ENCODE results near the gene INSYN2B. TPM values are rescaled to one million over a fixed set of nuclear protein-coding genes. Genes with fewer than 3 reads are reported as not detected.

Gene INSYN2B
- total and polyA plus RNA-seq, 2 of the 4 experiments (the other 2 are of a cell fraction) = 9.1 to 33.5 TPM

DNA sequence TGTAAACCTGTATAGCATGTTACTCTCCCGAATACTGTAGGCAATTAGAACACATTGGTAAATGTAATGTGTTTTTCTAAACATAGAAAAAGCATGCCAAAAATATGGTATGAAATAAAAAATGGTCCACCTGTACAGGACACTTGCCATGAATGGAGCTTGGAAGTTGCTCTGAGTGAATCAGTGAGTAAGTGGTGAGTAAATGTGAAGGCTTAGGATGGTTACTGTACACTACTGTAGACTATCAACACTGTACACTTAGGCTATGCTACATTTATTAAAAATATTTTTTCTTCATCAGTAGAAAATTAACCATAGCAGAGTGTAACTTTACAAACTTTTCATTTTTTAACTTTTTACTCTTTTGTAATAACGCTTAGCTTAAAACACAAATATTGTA, 41.9 kb downstream of the INSYN2B start:
- Histone ChIP-seq H3K36me3 (ENCODE audit: control insufficient read depth, insufficient read depth, low read length) (no peaks in the 10 kb centered on the region; the same call in 1 of the 2 replicates), H3K27me3 (ENCODE audit: control insufficient read depth, insufficient read depth, low read length) (no peaks in the 10 kb centered on the region), H2AK9ac (replicated peaks; ENCODE audit: low read depth, low read length, poor library complexity) (no peak overlapping the region), H3K4me2 (ENCODE audit: low read depth, low read length) (no peak overlapping the region), H3K9me3 (ENCODE audit: control insufficient read depth, insufficient read depth, low read length) (no peaks in the 10 kb centered on the region), H3K79me1 (ENCODE audit: low read depth in 1 of 2, low read length in 2 of 2) (peaks cover 15 to 44% of the 10 kb centered on the region in 2 experiments; a peak in 3 of 4 replicates), H2BK15ac (ENCODE audit: low read depth, low read length) (no peak overlapping the region), H2BK20ac (ENCODE audit: low read depth, low read length) (no peak overlapping the region), H3K9me1 (ENCODE audit: insufficient read depth, low read length) (peaks cover 14% of the 10 kb centered on the region), H4K8ac (ENCODE audit: low read depth in 2 of 2, low read length in 2 of 2) (no peak overlapping the region), H3K27ac (ENCODE audit: insufficient read depth, low read length) (no peak overlapping the region), H2BK5ac (ENCODE audit: low read depth, low read length, poor library complexity, severe bottlenecking) (no peak overlapping the region), H2AK5ac (ENCODE audit: low read depth, low read length) (no peak overlapping the region), H2AFZ (replicated peaks; ENCODE audit: low read length, poor library complexity) (no peak overlapping the region), H3K56ac (ENCODE audit: extremely low read depth, insufficient read depth, low read length) (no peak overlapping the region), H3K9ac (ENCODE audit: low read depth, low read length) (no peak overlapping the region), H2BK120ac (ENCODE audit: low read depth, low read length) (no peak overlapping the region), H3K4ac (ENCODE audit: low read depth, low read length) (no peak overlapping the region), H4K91ac (ENCODE audit: insufficient read depth, low read depth, low read length) (no peak overlapping the region), H4K5ac (ENCODE audit: low read depth, low read length) (no peak overlapping the region), H4K20me1 (ENCODE audit: insufficient read depth, low read length) (no peaks in the 10 kb centered on the region), H3K18ac (ENCODE audit: low read depth, low read length) (no peak overlapping the region), H3K23ac (ENCODE audit: low read depth, low read length) (no peak overlapping the region), H3K4me3 (ENCODE audit: insufficient read depth, low read depth, low read length) (no peak overlapping the region), H3K14ac (replicated peaks; ENCODE audit: low read depth, low read length) (no peak overlapping the region), H3K4me1 (ENCODE audit: control insufficient read depth, insufficient read depth, low read length) (peaks cover 12% of the 10 kb centered on the region)
- no CpG with 5 or more reads among the region's 2 CpGs for WGBS, 2 experiments (ENCODE audit: extremely low coverage in 2 of 2, insufficient read length in 1 of 2)
- TF ChIP-seq RCOR1 (IDR thresholded peaks at IDR 0.05; ENCODE audit: insufficient replicate concordance, low read length) (no peak), NFE2L2 (IDR thresholded peaks at IDR 0.05; ENCODE audit: low read depth, low read length) (no peak), RAD21 (IDR thresholded peaks at IDR 0.05; ENCODE audit: low read length) (no peak), MXI1 (IDR thresholded peaks at IDR 0.05; ENCODE audit: borderline replicate concordance, low read depth, low read length) (no peak), SMC3 (IDR thresholded peaks at IDR 0.05; ENCODE audit: low read depth, low read length) (no peak), MAFK (IDR thresholded peaks at IDR 0.05; ENCODE audit: low read depth, low read length) (no peak), POLR2A (IDR thresholded peaks at IDR 0.05; ENCODE audit: low read depth, low read length) (no peak), MAZ (IDR thresholded peaks at IDR 0.05; ENCODE audit: borderline replicate concordance, low read depth, low read length) (no peak), BHLHE40 (IDR thresholded peaks at IDR 0.05; ENCODE audit: low read depth, low read length) (no peak), RFX5 (IDR thresholded peaks at IDR 0.05; ENCODE audit: low read depth, low read length) (no peak), FOS (IDR thresholded peaks at IDR 0.05; ENCODE audit: low read depth, low read length) (no peak)
- TF ChIP-seq, protein P1, sequence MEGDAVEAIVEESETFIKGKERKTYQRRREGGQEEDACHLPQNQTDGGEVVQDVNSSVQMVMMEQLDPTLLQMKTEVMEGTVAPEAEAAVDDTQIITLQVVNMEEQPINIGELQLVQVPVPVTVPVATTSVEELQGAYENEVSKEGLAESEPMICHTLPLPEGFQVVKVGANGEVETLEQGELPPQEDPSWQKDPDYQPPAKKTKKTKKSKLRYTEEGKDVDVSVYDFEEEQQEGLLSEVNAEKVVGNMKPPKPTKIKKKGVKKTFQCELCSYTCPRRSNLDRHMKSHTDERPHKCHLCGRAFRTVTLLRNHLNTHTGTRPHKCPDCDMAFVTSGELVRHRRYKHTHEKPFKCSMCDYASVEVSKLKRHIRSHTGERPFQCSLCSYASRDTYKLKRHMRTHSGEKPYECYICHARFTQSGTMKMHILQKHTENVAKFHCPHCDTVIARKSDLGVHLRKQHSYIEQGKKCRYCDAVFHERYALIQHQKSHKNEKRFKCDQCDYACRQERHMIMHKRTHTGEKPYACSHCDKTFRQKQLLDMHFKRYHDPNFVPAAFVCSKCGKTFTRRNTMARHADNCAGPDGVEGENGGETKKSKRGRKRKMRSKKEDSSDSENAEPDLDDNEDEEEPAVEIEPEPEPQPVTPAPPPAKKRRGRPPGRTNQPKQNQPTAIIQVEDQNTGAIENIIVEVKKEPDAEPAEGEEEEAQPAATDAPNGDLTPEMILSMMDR (conservative IDR thresholded peaks at IDR 0.05; ENCODE audit: low read depth, low read length) = no peak
- TF ChIP-seq, protein P2, sequence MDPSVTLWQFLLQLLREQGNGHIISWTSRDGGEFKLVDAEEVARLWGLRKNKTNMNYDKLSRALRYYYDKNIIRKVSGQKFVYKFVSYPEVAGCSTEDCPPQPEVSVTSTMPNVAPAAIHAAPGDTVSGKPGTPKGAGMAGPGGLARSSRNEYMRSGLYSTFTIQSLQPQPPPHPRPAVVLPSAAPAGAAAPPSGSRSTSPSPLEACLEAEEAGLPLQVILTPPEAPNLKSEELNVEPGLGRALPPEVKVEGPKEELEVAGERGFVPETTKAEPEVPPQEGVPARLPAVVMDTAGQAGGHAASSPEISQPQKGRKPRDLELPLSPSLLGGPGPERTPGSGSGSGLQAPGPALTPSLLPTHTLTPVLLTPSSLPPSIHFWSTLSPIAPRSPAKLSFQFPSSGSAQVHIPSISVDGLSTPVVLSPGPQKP (IDR thresholded peaks at IDR 0.05; ENCODE audit: borderline replicate concordance, low read depth, low read length) = no peak
- TF ChIP-seq, protein P3, sequence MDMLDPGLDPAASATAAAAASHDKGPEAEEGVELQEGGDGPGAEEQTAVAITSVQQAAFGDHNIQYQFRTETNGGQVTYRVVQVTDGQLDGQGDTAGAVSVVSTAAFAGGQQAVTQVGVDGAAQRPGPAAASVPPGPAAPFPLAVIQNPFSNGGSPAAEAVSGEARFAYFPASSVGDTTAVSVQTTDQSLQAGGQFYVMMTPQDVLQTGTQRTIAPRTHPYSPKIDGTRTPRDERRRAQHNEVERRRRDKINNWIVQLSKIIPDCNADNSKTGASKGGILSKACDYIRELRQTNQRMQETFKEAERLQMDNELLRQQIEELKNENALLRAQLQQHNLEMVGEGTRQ (IDR thresholded peaks at IDR 0.05; ENCODE audit: low read depth, low read length) = no peak
- dilution Hi-C loops (cut with HindIII; ENCODE audit: low sequenced_read_pairs, unreplicated experiment) (no loop called here), intact Hi-C loops (cut with micrococcal nuclease) (no loop called here), in situ Hi-C loops (cut with MboI; ENCODE audit: low sequenced_read_pairs) (no loop called here)
- CTCF ChIA-PET = interaction anchor here (0.6 kb wide), 1 partner anchor 189 kb away, joined by 4 read pairs; no protein-coding TSS in a partner anchor
- ATAC-seq (ENCODE audit: low read depth) (no peak), DNase-seq (no peak)
- no TSS peak for BruUV-seq (replicated peaks)
- POLR2A ChIA-PET (ENCODE audit: unreplicated experiment) = interaction anchor here (0.5 kb wide), 1 partner anchor 681 kb away, joined by 8 read pairs; no protein-coding TSS in a partner anchor
